ENCODE measurements around the gene PAK6. TPM values are rescaled to one million over a fixed set of nuclear protein-coding genes. Genes with fewer than 3 reads are reported as not detected.

Gene PAK6
- total RNA-seq, 1 donor from 2014 or later, result 0.26 TPM

DNA sequence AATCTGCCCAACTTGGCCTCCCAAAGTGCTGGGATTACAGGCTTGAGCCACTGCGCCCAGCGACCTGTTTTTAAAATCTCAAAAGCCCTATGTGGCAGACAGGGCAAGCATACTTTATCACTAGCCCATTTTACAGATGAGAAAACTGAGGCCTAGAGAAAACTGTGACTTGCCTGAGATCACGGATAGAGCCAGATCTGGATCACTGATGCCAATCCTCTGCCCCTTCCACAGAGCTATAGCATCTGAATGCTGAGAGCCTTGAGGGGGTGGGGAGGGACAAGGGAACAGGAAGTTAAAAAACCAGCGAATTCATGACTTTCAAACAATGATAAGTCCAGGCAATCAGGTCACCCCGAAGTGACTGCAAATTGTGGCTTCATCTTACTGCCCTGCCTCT lies 36.7 kb downstream of the PAK6 start:
- DNase-seq (ENCODE audit: low spot score), result no peak

DNA sequence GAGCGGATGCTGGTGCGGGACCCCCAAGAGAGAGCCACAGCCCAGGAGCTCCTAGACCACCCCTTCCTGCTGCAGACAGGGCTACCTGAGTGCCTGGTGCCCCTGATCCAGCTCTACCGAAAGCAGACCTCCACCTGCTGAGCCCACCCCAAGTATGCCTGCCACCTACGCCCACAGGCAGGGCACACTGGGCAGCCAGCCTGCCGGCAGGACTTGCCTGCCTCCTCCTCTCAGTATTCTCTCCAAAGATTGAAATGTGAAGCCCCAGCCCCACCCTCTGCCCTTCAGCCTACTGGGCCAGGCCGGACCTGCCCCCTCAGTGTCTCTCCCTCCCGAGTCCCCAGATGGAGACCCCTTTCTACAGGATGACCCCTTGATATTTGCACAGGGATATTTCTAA lies 37.1 kb downstream of the PAK6 start:
- no peak for DNase-seq (ENCODE audit: low spot score)

DNA sequence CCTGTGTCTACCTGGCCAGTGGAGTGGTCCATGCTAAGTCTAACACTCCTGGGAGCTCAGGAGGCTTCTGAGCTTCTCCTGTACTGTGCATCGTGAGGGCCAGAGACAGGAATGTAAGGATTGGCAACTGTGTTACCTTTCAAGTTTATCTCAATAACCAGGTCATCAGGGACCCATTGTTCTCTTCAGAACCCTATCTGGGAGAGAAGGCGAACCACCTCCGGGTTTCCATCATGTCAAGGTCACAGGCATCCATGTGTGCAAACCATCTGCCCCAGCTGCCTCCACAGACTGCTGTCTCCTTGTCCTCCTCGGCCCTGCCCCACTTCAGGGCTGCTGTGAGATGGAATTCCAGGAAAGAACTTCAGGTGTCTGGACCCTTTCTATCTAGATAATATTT lies 38.1 kb downstream of the PAK6 start:
- DNase-seq (ENCODE audit: low spot score), result no peak

DNA sequence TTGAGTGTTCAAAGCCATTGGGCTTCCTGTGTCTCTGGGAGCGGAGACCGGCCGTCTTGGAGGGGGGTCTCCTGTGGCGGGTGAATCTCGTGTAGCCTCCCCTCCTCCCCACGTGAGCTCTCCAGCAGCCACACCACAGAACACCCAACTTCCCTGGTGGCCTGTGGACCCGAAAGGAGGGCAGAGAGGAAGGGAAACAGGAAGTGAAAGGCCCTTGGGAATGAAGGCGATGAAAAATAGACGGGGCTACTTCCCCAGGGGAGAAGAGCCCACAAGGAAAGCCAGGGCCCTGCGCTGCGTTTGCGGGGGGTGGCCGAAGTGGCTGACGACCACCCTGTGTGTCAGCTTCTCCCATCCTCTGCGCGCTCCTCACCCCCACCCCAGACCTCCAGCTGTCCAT lies 38.6 kb downstream of the PAK6 start:
- no peak for DNase-seq (ENCODE audit: low spot score)

DNA sequence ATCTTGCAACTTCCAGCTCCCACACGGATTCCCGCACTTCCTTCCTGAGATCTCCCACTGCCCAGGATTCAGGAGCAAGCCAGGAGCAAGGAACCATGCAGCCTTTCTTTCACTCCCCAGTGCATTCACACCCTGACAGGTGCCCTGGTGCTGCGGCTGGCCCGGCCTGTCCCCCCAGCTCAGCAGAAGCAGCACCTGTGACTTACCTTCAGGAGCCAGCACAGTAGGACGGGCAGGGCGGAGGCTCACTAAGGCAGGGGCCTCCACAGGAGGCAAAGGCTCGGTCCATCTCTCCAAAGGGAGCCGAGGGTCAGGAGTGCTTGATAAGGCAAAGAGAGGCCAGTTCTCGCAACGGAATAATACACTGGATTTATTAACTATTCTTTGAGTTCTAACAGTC lies 39.2 kb downstream of the PAK6 start:
- no peak for DNase-seq (ENCODE audit: low spot score)

DNA sequence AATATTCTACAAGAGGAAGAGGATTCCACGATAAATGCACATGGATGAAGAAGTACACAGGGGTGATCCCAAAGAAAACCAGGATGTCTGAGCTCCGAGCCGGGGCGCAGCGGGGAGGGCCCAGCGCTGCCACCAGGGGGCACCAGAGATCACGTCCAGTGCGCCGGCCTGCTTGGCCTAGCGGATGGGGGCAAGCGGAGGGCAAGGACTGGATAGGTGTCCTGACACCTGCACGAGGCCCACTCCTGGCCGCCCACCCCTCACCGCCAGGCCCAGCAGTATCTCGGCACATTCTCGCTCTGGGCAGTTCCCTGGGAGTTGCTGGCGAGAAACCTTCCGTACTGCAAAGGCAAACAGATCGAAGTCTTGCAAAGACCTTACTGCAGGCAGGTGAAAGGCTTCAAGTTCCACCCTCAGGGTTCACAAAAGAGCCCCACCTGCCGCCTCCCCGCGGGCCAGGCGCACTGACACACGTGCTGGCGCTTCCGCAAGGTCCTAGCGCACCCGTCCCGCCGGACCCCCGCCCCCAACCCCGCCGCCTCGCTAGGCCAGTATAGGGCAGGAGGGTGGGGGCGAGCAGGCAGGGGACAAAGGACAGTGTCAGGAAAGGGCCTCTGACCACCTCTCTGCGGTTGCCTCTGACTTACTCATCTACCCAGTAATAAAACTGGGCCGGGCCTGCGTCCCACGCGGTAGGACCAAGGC lies 40.7 kb downstream of the PAK6 start:
- DNase-seq (ENCODE audit: low spot score), result no peak

DNA sequence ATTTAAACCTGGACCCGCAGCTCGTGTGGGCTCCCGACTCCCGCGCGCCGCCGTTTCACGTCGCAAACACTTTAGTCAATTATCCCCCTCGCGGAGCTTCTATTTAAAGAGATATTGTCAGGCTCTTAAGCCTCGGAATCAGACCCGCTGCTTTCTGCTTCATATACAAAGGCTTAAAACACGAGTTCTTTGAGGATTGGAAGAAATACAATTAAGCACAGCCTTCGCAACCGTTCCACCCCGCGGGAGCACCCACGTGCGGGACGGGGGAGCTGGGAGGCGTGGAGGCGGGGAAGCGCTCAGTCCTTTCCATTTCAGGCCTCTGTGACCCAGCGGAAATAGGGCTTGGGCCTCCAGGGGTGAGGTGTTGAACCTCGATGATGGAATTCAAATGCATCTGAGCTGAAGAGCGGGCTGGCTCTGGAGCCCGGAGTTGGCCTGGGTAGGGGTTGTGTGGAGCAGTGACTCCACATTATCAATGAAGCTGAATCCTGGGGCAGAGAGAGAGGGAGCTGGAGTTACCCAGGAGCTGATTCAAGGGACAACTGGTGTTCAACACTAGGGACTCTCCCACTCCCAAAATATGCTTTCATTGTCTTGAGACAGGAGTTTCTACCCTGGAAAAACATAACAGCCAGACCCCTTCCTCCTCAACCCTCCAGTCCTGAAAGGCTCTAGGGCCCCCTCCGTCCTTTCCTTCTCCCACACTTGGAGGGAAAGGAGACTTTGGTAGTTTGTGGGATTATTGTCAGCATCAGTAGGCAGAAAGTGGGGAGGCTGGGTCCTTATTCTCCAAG lies 41.6 kb downstream of the PAK6 start:
- DNase-seq (ENCODE audit: low spot score), result no peak

DNA sequence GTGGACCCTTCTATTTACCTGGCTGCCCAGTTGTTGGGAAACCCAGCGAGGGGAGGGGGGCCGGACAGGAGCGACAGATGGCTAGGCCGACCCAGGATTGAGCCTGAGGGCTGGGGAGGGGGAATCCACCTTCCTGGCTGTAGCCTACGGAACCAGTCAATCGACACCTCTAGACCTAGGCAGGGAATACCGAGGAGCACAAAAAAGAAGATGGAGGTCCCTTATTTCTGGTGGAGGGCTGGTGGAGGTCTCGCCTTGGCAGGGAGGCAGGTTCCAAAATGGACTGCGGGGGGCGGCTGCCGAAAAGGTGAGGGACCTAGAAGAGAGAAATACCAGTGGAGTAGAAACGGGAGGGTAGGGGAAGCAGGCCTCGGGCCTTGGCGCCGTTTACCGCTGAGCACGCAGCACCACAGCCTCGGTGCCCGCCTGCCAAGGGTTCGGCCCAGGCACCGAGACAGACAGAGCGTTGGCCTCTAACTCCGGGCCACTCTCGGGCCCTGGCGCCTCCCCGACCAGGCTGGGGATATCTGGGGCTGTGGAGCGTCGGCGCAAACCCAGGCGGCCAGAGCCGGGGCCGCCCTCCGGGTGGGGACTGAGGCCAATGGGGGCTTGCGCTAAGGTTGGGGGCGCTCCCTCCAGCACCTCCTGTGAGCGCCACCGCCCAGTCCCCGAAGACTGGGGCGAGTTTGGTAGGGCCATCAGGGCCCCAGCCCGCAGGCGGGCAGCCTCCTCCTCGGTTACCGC lies 42.4 kb downstream of the PAK6 start:
- no peak for DNase-seq (ENCODE audit: low spot score)

DNA sequence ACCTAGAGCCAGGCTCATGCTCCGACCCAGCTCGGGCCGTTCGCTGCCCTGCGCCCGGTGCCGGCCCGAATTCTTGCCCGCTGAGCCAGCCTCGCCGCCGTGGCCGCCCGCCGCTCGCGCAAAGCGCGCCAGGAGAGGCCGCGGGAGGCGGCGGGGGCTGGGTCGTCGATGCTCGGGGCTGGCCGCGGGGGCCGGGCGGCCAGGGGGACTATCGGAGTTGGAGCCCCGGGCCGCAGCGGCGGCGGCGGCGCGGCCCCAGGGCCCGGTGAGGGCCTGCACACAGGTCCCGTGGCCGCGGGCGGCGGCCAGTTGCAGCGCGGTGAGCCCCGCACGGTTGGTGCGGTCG lies 42.9 kb downstream of the PAK6 start:
- no peak for DNase-seq (ENCODE audit: low spot score)

DNA sequence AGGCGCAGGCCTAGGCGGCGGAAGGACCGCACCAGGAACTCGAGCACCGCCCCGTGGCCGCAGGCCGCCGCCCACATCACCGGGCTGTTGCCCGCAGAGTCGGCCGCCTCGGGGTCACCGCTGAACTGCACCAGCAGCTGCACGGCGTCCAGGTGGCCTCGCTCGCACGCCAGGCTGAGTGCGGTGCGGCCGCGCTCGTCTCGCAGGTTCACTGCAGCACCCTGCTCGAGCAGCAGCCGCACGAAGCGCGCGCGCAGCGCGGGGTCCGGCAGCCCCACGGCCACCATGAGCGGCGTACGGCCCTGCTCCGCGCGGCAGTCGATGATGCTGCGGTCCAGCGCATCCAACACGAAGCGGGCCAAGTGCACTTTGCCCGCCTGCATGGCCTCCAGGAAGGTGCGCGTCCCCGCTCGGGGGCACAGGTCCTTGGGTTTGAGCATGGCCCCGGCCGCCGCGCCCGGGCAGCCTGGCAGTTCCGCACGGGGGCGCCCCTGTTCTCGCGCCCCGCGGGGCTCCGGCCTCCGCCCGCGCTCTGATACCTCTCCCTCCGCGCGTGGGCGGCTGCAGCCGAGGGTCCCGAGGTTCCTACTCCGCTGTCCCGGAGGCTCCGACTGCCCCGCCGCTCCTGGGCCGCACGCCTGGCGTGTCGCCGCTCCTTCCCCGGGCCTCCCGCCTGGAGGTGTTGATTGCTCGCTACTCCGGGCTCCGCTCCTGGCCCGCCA lies 43.4 kb downstream of the PAK6 start:
- no peak for DNase-seq (ENCODE audit: low spot score)

DNA sequence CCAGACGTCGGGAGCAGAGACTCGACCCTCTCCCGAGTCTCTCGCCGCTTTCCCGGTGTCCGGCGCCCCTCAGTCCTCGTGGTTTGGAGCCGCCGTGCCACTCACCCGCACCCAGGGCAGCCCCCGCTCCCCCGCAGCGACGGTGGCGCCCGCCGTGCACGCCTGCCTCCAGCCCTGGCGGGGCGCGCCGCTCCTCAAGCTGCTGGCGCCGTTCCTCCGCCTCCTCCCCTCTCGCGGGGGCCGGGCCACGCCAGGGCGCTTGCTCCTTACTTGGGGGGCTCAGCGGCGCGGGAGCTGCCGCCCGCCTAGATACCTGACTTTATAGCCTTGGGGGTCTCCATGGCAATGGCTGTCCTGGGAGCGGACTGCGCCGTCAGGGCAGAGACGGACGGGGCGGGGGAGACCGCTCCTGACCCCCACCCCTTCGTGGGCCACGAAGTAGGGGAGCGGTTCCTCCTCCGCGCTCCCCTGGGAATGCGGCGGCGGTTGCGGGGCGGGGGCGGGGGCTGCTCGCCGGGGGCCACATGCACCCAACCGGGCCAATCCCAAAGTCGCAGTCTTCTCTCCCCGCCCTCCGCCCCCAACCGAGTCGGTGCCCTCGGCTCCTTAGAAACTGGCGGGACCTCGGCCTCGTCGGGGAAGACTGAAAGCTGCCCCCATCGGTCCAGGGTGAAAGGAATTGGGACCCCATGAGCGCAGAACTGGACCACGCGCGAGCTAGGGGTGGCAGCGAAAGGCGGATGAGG lies 44.2 kb downstream of the PAK6 start, which contains the start of gene ANKRD63:
ANKRD63 (minus strand) TSS at position 196 of the 746 bp plus-strand sequence. CDS start 478 bp downstream, outside the sequence.
- no peak for DNase-seq (ENCODE audit: low spot score)

DNA sequence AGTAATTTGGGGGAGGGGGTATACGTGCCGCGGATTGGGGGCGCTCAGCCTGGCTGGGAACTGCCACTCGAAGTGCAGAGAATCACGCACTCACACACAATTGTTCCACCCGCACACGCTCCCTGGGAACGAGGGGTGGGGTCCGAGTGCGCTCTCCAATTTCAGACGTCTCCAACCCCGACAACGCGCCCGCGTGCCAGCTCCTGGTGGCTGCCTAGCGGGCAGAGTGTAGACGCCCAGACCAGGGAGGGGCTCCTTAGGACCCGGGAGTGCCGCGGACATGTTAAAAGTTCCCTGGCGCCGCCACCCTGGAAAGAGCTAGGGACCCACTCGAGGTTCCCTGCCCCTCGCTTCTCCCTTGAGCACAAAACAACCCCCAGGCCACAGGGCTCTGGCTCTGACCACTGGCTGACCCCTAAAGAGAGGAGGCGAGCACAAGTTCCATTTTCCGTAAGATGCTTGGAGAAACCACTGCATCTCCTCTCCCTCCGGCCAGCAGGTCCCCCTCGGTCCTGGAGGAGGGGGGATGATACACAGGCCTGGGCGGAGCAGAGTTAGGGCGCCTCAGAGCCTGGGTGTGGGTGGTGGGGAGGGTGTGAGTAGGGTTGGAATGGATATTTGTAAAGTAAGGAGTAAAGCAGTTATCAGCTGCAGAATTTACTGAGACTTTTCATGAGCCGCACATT lies 44.9 kb downstream of the PAK6 start:
- DNase-seq (ENCODE audit: low spot score), result no peak

DNA sequence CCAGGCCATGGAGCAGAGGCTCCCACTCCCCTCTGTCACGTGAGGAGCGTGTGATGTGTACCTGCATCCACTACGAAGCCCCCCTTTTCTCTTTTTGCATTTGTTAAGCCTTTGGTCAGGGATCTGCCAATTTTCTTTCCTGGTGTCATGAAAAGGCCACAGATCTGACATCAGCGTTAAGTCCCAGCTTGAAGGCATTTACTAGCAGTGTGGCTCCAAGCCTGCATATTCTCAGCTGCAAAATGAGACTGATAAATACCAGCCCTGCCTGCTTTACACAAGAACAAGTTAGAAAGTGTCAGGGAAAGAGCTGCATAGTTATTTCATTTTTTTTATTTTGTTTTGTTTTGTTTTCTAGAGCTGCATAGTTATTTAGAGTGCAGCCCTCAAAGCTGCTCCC lies 46.3 kb downstream of the PAK6 start:
- DNase-seq (ENCODE audit: low spot score), result no peak

DNA sequence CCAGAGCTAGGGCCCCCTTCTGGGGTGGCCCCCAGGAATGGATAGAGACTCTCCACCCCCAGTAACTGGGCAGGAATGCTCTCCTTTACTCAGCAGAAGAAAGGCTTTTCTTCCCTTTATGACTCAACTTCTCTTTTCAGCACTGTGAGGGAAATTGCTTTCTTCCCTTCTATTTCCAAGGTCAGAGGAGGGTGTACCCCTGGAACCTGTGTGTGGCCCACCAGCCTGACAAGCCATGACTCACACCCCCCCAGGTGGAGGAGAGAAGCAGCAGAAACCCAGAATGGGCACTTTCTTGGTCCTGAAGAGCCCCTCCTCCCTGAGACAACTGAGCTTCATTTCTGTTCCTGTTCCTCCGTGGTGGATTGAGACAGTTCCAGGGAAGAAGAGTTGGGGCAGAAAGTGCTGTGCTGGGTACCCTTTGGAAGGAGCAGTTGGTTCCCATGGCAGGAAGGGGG lies 46.7 kb downstream of the PAK6 start:
- DNase-seq (ENCODE audit: low spot score), result no peak

DNA sequence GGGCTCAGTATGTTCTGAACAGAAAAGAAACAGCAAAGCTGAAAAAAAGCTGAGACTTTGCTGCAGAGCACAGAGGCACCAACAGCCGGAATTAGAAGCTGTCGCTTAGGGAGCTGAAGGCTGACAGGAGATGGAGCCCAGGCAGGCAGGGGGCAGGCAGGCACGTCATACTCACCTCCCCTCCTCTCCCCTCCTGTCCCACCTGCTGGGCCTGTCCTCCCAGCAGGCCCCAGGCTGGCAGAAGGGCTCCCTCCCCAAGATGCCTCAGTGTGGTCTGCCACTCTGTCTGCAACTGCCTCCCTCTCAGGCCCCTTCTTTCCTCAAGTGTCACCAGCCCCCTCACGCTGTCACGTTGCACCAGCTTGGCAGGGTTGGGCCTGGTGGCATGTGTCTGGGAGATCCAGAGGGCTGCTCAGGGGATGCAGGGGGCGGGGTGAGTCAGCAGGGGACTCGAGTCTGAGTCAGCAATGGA lies 47.2 kb downstream of the PAK6 start:
- DNase-seq (ENCODE audit: low spot score), result no peak

DNA sequence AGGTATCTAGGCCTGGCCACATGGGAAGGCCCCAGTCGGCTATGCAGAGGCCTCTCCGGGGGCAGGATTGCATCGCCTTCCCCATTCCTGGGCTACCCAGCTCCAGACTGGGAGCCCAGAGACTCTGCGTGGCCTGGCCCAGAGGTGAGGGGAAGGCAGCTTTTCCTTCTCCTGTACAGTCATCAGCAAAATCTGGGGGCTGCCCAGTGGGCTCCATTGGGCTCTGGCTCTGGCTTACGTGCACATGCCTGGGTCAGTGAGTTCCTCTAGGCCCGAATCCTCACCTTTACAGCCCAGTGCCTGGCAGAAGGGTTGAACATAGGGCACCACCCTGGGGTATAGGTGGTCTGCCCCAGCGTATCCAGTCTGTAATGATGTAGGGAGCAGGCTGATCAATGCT lies 47.9 kb downstream of the PAK6 start:
- no peak for DNase-seq (ENCODE audit: low spot score)

DNA sequence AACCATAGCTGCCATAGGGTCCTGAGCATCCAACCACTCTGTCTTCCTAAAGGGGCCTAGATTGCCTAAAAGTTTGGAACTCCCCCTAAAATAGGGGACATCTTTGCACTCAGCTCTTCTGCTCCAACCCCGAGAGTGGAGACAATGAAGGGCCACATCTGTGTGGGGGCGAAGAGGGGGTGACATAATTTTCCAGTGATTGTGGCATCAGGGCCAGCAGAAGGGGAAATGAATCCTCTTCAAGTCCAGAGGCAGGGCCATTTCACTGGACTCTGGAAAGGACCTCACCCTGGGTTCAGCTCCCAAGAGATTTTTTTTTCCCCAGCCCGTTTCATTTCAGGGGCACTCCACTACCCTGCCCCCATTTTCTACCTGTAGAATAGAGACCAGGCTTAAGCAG lies 48.6 kb downstream of the PAK6 start:
- no peak for DNase-seq (ENCODE audit: low spot score)

DNA sequence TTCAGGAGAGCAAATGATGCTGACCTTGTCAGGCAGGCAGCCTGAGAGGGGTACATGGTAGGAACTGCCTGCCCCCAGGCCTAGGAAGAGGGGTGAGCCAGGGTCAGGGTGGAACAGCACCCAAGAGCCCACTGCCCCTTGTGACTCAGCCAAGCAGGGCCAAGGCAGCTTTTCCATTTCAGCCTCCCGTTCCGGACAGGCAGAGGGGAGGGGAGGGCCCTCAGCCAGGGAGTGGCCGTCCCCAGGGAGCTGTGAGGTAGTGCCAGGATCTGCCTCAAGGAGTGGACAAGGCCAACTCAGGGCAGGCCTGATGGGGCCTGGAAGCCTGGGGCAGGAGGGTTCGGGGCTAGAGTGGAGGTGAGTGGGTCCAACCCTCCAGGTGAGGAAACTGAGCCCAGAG lies 49.1 kb downstream of the PAK6 start:
- DNase-seq (ENCODE audit: low spot score), result no peak

DNA sequence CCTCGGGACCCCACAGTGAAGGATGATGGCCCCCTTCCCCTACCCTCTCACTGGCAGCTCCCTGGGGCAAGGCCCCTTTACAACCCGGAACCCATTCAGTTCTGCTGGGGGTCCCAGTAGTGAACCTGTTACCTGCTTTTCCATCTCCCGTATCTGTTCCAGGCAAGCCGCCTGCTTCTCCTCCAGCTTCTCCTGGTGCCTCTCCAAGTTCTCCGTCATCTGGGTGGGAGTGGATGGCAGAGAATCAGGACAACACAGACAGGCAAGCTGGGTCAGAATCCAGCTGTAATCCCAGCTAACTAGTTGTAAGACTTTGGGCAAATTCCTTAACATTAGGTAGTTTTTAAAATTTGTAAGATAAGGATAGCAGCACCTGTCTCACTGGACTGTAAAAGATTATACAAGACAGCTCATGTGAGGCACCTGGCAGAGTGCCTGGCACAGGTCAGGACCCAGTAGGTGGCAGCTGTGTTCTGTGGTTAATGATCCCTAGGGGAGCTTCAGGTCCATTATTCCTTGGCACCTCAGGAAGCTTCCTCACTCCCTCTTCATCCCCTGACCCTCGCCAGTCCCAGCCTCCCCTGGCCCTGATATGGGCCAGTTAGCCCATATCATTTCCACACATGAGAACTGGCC lies 50.4 kb downstream of the PAK6 start:
- no peak for DNase-seq (ENCODE audit: low spot score)

DNA sequence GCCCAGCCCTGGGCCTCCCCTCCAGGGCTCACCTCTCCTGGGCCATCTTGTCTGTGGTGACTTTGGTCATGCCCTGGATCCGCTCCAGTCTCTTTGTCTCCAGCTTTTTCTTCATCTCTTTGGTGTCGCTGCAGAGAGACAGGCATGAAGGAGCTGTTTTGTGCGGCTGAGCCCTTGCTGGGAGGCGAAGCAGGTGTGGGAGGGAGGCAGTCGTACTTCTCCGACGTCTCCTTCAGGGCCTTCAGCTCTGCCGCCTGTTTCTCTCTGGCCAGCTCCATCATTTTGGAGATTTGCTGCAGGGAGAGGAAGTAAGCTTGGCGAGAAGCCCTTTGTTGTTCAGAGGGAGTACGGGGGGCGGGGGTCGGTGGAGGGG lies 51.7 kb downstream of the PAK6 start:
- DNase-seq (ENCODE audit: low spot score), result no peak

Measured in mesenteric fat pad (tissue), 1 donor.